Measurements from ENCODE around the gene ATP2A1. TPM values are rescaled to one million over a fixed set of nuclear protein-coding genes. Genes with fewer than 3 reads are reported as not detected.
"Not testable (repeated sequence)": the region's sequence is repeated elsewhere in the genome, so short reads cannot be mapped to it uniquely, and the experiment has no call there.

The ATP2A1 gene
- total RNA-seq, 1 donor from 2014 or later = not detected

DNA sequence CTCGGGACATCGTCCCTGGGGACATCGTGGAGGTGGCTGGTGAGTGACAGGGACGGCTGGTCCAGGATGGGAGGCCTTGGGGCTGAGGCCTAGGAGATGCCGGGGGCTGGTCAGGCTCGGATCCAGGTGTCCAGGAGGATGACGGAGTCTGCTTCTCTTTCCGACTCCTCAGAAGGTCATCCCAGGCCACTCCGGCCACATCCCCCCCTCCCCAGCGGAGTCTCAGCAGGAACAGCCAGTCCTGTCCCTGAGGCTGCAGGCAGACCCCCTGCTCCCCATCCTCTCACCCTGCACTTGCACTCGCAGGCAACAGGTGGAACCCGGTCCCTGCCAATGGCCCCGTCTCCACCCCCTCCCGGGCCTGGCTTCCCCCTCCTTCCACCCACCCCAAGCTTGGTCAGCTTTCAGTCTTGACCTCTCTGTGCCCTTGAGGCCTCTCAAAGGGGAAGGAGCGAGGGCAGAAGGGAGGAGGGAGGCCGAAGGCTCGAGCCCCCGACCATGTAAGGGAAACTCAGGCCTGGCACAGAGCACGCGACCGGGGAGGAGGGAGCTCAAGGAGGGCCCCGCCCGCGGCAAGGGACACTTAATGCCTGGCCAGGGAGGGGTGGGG, 4.4 kb downstream of the ATP2A1 start:
- no peak for DNase-seq

DNA sequence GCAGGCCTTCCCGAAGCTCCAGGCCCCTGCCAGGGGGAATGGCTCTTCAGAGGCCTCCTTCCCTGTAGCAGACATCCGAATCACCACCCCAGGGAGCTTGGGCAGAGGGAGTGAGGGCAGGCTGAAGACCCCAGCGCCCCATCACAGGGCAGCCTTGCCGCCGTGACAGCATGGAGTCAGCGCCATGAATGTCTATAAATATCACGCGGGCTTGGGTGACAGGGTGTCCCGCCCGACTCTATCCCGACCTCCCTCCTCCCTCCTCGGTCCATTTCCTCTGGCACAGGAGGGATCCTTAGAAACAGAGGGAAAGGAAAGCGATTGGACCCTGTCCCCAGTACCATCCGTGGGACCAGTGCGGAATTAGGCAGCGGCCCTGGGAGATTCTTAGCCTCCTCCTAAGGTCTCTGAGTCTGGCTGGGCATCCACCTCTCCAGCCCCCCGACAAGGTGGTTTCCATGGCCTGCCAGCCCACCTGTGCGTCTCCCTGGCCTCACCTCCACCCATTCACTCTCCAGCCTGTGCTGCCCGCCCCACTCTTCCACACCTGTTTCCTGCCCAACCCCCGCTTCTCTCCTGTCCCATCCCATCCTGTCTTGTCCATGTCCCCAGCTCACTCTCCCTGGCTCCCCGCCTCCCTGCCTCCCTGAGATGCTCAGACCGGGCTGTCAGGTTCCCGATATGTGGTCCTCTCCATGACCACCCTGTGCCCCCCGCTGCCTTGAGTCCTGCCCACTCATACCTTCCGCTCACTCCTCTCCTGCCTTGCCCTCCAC, 5.1 kb downstream of the ATP2A1 start:
- no peak for DNase-seq

DNA sequence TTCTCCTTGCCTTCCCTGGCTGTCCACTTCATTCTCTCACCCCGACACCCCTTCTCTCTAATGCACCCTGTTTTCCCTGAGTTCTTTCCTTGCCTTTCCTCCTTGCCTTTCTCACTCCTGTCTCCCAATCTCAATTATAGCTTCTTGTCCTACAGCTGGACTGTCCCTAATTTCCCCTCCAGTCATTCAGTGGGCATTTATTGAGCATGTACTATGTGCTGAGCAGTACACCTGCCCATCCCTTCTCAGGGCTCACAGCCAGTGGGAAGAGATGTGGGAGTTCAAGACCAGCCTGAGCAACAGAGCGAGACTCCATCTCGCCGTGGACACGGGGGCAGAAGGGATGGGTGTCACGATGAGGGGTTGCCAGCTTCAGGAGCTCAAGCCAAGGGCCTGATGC, 5.8 kb downstream of the ATP2A1 start:
- DNase-seq = no peak

DNA sequence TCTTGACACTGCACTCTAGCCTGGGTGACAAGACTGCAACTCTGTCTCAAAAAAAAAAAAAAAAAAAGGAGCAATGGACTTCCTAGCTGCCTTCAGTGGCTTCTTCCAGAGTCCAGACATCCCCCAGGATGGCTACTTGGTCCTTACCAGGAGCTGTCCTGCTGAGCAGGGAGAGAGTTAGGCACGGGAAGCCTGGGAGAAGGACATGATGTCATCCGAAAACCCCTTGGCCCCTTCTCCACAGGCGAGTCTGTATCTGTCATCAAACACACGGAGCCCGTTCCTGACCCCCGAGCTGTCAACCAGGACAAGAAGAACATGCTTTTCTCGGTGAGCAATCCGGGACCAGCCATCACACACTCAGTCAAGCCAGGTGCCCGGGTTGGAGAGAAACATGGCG, 8.7 kb downstream of the ATP2A1 start:
- no peak for DNase-seq

DNA sequence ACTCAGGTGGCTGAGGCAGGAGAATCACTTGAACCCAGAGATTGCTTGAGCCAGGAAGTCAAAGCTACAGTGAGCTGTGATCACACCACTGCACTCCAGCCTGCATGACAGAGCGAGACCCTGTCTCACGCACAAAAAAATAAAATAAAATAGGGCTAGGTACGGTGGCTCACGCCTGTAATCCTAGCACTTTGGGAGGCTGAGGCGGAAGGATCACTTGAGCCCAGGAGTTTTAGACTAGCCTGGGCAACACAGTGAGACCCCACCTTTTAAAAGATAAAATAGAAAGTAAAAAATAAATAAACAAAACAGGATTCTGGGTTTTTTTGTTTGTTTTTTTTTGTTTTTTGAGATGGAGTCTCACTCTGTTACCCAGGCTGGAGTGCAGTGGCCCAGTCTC, 12.1 kb downstream of the ATP2A1 start:
- not testable (repeated sequence) for DNase-seq

DNA sequence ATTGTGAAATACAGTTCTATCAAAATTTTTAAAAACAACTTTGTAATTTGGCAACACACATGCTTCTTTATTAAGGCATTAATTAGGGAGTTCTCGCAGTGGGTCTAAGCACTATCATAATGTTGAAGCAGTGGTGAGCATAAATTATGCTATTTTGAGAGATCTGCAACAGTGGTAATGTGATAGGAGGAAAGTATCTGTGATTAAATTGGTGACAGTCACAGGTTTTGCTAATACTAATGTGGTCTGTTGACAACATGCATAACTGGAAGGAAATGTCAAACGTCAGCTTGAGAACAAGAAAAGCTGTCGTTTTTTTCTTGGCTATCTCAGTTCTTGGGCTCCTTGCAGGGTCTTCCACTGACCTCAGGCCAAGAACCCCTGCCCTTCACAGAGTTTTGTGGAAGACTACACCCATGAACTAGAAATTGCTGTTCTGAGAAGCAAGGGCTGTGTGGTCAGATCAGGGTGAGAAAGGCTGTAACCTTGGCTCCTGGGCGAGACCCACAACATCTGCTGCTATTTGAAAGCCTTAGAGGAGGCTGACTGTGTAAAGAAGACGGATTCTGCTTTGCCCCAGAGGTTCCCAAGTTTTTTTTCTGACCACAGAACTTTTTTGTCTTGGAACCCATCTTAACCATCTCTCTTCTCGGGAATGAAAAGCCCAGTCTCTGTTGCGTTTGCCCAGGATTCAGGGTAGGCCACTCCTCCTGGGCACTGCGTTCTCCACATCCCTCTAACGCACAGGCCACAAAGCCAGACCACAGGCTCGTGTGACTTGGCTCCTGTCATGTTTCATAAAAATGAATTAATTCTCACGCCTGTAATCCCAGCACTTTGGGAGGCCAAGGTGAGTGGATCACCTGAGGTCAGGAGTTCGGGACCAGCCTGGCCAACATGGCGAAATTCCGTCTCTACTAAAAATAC, 13.9 kb downstream of the ATP2A1 start:
- DNase-seq = no peak

DNA sequence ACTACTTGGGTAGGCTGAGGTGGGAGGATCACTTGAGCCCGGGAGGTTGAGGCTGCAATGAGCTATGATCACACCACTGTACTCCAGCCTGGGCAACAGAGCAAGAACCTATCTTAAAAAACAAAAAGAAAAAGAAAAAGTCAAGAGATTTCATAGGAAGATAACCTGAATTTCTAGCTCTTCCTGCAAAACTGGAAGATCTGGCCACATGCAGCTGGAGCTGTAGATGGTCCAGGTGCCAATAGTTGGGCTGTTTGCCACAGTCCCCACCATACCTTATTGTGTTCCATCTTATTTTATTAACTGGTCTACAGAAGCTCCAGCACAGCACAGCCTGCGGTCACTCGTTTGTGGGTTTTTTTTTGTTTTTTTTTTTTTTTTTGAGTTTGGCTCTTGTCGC, 15.0 kb downstream of the ATP2A1 start:
- DNase-seq = no peak

DNA sequence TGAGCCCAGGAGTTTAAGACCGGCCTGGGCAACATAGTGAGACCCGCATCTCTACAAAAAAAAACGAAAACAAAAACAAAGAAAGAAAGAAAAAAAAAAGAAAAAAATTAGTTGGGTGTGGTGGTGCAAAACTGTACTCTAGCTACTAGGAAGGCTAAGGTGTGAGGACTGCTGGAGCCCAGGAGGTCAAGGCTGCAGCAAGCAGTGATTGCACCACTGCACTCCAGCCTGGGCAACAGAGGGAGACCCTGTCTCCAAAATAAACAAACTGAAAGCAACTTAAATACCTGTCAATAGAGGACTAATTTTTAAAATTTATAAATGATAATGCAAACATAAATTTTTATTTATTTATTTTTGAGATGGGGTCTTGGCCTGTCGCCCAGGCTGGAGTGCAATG, 17.3 kb downstream of the ATP2A1 start:
- DNase-seq = no peak

DNA sequence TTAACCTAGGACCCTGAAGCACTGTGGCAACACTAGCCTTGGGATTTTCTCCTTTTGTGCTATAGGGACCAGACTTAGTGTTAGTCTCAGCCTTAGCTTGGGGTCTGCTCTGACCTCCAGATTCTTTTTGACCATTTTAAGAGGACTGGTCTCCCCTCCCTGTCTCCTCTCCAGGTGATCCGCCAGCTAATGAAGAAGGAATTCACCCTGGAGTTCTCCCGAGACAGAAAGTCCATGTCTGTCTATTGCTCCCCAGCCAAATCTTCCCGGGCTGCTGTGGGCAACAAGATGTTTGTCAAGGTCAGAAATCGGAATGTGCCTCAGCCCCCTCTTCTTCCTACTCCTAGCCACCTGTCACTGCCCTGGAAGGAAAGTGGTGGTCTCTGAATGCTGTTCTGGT, 19.5 kb downstream of the ATP2A1 start:
- DNase-seq = no peak

DNA sequence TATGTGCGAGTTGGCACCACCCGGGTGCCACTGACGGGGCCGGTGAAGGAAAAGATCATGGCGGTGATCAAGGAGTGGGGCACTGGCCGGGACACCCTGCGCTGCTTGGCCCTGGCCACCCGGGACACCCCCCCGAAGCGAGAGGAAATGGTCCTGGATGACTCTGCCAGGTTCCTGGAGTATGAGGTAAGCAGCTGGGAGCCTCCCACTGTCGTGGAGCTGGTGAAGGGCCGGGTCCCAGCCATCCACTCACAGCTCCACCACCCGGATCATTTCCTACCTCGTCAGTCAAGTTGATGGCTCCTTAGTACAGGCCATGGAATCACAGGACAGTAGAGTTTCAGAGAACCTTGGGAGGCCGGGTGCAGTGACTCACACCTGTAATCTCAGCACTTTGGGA, 20.0 kb downstream of the ATP2A1 start:
- DNase-seq = no peak

DNA sequence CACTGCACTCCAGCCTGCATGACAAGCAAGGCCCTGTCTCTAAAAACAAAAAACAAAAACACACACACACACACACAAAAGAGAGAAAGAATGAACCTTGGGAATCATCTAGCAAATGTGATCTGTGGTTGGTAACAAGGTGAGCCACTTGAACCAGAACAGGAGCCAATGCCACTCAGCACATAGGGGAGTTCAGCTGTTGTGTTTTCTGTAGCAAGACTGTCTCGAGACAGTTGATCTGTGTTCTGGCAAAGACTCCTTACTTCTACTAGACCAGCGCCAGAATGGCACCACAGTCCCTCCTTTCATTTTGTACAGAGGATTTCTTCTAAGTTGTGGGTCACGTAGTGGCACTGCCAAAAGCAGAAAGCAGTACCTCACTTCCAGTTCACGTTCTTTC, 20.7 kb downstream of the ATP2A1 start:
- no peak for DNase-seq

DNA sequence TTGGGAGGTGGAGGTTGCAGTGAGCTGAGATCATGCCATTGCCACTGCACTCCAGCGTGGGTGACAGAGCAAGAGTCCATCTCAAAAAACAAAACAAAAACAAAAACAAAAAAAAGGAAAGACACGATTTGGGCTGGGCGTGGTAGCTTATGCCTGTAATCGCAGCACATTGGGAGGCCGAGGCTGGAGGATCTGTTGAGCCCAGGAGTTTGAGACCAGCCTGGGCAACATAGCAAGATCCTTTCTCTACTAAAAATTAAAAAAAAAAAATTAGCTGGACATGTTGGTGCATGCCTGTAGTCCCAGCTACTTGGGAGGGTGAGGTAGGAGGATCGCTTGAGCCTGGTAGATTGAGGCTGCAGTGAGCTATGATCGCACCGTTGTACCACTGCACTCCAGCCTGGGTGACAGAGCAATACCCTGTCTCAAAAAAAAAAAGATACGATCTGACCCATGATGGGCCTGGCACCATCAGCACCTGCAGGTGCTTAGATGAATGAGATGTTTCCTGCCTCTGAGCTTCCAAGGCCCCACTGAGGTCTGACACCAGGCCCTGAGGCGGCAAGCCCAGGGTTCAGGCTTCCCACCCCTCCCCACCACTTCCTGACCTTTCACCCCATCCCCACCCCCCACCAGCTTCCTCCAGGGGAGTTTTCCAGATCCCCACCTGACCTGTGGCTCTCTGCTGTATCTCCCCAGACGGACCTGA, 21.7 kb downstream of the ATP2A1 start:
- no peak for DNase-seq

DNA sequence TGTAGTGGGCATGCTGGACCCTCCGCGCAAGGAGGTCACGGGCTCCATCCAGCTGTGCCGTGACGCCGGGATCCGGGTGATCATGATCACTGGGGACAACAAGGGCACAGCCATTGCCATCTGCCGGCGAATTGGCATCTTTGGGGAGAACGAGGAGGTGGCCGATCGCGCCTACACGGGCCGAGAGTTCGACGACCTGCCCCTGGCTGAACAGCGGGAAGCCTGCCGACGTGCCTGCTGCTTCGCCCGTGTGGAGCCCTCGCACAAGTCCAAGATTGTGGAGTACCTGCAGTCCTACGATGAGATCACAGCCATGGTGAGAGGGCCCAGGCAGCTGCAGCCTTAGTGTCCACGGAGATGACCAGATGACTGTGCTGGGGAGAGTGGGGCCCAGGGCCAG, 22.3 kb downstream of the ATP2A1 start:
- DNase-seq = no peak

DNA sequence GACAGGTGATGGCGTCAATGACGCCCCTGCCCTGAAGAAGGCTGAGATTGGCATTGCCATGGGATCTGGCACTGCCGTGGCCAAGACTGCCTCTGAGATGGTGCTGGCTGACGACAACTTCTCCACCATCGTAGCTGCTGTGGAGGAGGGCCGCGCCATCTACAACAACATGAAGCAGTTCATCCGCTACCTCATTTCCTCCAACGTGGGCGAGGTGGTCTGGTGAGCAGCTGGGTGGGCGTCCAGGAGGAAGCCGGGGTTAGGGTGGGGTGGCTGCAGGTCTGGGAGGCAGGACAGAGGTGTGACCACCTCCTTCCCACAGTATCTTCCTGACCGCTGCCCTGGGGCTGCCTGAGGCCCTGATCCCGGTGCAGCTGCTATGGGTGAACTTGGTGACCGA, 23.6 kb downstream of the ATP2A1 start:
- DNase-seq = no peak

DNA sequence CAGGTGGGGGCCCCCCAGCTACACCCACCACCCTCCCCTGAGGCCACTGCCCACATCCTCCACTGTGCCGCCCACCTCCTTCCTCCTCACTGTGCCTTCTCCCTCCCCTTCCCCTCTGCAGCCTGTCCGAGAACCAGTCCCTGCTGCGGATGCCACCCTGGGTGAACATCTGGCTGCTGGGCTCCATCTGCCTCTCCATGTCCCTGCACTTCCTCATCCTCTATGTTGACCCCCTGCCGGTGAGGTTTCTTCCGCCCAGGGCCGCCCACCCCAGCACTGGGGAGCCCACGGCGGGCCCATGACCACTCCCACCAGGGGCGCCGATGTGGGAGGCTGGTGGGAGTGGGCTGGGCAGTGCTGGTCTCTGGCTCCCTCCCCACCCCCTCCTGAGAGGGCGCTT, 24.6 kb downstream of the ATP2A1 start:
- DNase-seq = no peak

DNA sequence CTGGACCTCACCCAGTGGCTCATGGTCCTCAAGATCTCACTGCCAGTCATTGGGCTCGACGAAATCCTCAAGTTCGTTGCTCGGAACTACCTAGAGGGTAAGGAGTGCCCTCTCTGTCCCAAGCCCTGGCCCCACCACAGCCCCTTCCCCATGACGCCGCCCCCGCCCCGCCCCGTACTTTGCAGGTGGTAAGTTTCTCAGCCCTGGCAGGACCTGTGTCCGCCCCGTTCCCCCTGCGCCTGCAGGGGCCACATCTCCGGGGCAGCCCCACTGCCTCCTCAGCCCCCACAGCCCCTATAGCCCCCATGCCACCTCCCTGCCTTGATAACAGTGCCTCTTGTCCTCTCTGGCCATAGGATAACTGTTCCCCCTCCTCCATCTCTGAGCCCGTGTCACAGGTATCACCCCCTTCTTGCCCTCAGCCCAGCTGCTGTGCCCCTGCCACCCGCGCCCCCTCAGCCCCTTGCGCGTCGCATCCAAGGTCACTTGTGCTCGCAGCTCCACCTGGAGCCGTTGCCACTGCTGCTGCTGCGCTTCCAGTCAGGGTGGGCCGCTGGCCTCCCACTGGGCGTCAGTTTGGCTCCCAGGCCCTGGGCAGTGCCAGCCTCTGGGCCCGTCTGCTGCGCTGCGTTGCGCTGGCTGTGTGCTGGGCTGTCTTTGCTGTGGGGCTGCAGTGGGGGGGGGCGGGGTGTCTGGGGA, 25.2 kb downstream of the ATP2A1 start:
- no peak for DNase-seq

DNA sequence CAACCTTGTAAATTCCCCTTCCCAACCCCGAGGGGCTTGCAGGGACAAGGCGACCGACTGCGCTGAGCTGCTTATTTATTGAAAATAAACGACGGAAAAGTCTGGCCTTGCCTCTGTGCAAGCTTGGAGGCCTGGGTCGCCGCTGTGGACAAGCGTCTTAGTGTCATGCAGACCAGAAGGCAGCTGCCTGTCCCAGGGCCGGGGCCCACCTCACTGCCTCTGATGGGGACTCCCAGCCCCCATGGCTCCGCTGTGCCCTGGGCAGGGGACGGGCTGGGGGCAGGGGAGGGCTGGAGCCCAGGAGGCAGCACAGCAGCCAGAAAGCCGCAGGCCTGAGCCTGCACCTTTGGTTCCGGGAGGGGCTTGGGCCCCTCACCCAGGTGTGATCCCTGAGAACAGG, 26.1 kb downstream of the ATP2A1 start:
- no peak for DNase-seq

DNA sequence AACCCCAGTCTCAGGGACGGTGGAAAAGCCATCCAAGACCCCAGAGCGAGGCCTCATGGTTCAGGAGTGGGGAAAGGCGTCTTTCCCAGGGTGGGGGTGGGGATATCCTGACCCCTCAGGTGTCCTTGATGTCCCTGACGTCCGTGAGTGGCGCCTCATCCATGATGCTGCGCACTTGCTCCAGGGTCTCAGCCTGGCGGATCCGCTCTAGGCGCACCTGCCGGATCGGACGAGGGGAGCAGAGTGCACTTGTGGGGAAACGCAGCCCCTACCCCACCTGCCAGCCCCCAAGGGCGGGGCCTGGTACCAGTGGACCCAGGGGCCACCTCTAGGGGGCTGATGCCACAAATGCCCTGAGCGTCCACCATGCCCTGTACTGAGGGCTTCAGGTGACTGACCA, 26.5 kb downstream of the ATP2A1 start:
- DNase-seq = no peak

DNA sequence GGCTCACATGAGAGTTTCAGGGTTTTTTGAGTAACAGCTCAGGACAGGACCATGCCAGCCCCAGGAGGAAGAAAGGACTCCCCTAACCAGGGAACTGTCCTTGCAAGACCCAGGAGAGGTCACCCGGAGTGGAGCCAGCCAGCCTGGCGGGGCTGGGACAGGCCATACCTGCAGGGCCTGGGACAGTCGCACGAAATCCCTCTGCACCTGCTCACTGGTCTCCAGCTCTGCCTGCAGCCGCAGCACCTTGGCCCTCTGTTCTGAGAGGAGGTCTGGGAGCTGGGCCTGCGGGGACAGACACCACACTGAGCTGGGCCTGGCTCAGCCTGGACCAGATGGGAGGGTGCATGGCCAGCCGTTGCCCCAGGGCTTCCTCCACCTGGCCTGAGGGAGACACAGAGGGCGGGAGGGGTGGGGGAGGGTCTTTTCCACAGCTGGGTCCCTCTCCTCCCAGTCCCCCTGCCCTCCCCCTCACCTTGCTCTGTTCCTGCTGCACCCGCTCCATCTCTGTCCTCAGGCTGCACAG, 27.0 kb downstream of the ATP2A1 start:
- no peak for DNase-seq

DNA sequence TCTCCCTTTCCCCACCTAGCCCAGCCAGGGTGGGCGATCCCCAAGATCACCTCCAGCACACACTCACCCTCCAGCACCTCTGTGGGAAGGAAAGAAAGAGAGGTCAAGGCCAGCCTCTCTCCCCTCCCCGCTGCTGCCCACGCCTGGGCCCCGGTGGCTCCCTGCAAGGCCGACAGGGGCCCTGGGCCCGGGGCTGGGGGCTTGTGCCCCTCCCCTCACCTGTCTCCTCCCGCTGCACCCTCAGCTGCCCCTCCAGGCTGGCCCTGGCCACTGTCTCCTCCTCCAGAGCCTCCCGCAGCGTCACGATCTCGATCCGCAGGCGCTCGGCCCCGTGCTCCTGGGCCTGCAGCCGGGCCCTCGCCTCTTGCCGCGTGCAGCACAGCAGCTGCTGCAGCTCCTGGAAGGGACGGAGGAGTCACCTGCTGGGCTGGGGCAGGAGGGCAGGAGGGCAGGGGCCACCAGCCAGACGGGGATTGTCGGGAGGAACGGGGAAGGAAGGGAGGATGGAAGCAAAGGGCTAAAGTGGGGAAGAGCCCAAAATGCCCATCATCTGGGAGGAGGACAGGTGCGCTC, 27.6 kb downstream of the ATP2A1 start:
- DNase-seq = no peak
